Right cardiac atrium (tissue), 5 donors: ENCODE results near the gene ZNF366. TPM values are rescaled to one million over a fixed set of nuclear protein-coding genes. Genes with fewer than 3 reads are reported as not detected.

Experiments used
- ATAC-seq, 2 donors: fragments of 200-7000 bp; cut with Tn5 transposase; one replicate each; pipeline versions ENCODE4 v1.8.0 to v1.9.1; 2020; ENCODE audit warnings: moderate library complexity in 2 of 2, mild to moderate bottlenecking in 1 of 2
- DNase-seq, 3 donors: peaks; one replicate each; pipeline ENCODE4 v3.0.0-alpha.2; 2020
- H3K27ac ChIP-seq: one replicate; pipeline ENCODE4 v1.5.1; 2013; ENCODE audit warnings: mild to moderate bottlenecking, low read length, control low read depth, moderate library complexity
- H3K27me3 ChIP-seq: one replicate; pipeline ENCODE4 v1.6.1; 2013; ENCODE audit not compliant: control insufficient read depth, insufficient read depth
- H3K4me1 ChIP-seq: one replicate; pipeline ENCODE4 v1.6.1; 2013; ENCODE audit warnings: low read length; ENCODE audit not compliant: control insufficient read depth, insufficient read depth
- H3K4me3 ChIP-seq: one replicate; pipeline ENCODE4 v1.5.1; 2013; ENCODE audit warnings: low read length, control low read depth
- H3K9me3 ChIP-seq: one replicate; pipeline ENCODE4 v1.6.1; 2013; ENCODE audit warnings: low read length; ENCODE audit not compliant: control insufficient read depth
- whole genome bisulfite sequencing: extraction: QIAGEN DNeasy Blood & Tissue Kit; methylation state at CpG from one replicate; pipeline ENCODE4 v1.1.7; 2013; 5-methylcytosine and 5-hydroxymethylcytosine counted together
- intact Hi-C, 4 donors: fragments of 100-400 bp; cut with DNase I; formaldehyde crosslinking; loops; one replicate each; pipeline versions ENCODE4 v1.11.0 to v1.14.0; 2022 to 2023
- polyA plus RNA-seq: library from polyadenylated mRNA; stranded (reverse); fragments of 200-250 nt; gene quantifications from one replicate; pipeline ENCODE4 v1.2.3, GENCODE V29; 2013
- total RNA-seq, 4 donors: library from RNA; stranded (reverse); fragmentation: NEBNext Ultra II Directional; extraction: Animal tissue kit (Norgen Biotek cat#: 25700); gene quantifications; one replicate each; pipeline ENCODE4 v1.2.1, GENCODE V29; 2021
- donor health status: healthy with polysubstance abuse.
- donor health status: DM: no; HTN: yes; CAD: no.
- donor health status: DM: no; HTN: no; CAD: no.
- donor health status: DM: no; HTN: yes; CAD: no; lungs with severe emphysema.
- donor health status: DM: yes; HTN: yes; CAD: no.

Gene ZNF366
- total and polyA plus RNA-seq, 5 donors = 2.5 to 8.1 (median 5.4) TPM

DNA sequence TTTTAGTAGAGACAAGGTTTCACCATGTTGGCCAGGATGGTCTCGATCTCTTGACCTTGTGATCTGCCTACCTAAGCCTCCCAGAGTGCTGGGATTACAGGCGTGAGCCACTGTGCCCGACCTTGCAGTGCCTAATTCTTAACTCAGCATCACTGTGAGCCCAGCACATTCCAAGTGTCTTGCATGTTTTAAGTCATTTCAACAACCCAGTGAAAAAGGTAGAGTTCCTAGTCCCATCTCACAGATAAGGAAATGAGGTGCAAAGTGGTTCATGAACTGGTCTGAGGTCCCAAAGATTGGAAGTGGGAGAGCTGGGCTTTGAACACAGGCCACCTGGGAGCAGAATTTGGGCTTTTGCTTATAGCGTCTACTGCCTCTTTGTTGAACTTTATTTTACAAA, 68.0 kb downstream of the ZNF366 start:
- ATAC-seq = no peak
- Histone ChIP-seq H3K4me3 (no peak overlapping the region), H3K4me1 (no peaks in the 10 kb centered on the region), H3K9me3 (no peaks in the 10 kb centered on the region), H3K27ac (no peak overlapping the region), H3K27me3 (no peaks in the 10 kb centered on the region)
- intact Hi-C loops = no loop called here
- DNase-seq = no peak
- 89% methylated on average over 4 of the region's 4 CpGs for WGBS

GRCh38 chr5:72438141-72438540, 69.1 kb downstream of the ZNF366 start:
- DNase-seq (no peak), ATAC-seq (no peak)
- H3K4me3 ChIP-seq = no peak overlapping the region
- H3K4me1 ChIP-seq = peaks cover 4% of the 10 kb centered on the region
- intact Hi-C loops = no loop called here
- H3K9me3 ChIP-seq = no peaks in the 10 kb centered on the region
- H3K27ac ChIP-seq = no peak overlapping the region
- WGBS = 98% methylated on average over 3 of the region's 3 CpGs
- no peaks in the 10 kb centered on the region for H3K27me3 ChIP-seq

GRCh38 chr5:72436796-72437471, 70.3 kb downstream of the ZNF366 start:
- no peak overlapping the region for H3K27ac ChIP-seq
- DNase-seq (no peak), ATAC-seq (no peak)
- intact Hi-C loops = no loop called here
- no peak overlapping the region for H3K4me3 ChIP-seq
- no peaks in the 10 kb centered on the region for H3K9me3 ChIP-seq
- 86% methylated on average over 3 of the region's 3 CpGs for WGBS
- peaks cover 8% of the 10 kb centered on the region for H3K4me1 ChIP-seq
- no peaks in the 10 kb centered on the region for H3K27me3 ChIP-seq

- Histone ChIP-seq H3K27me3 (no peaks in the 10 kb centered on the region), H3K4me1 (peaks cover 8% of the 10 kb centered on the region), H3K9me3 (no peaks in the 10 kb centered on the region), H3K27ac (peak overlapping the region; percentile 81), H3K4me3 (no peak overlapping the region)
- peak in 1 of 3 donors; percentile 58 for DNase-seq
- 31% methylated on average over 3 of the region's 3 CpGs for WGBS
- peak; percentile 87 to 88 for ATAC-seq
- intact Hi-C loops = no loop called here
Observed at GRCh38 chr5:72434781-72435437, 72.3 kb downstream of the ZNF366 start.

GRCh38 chr5:72434056-72434780, 73.0 kb downstream of the ZNF366 start:
- ATAC-seq = peak; percentile 79 to 90
- WGBS = 41% methylated on average over 5 of the region's 5 CpGs
- no peaks in the 10 kb centered on the region for H3K9me3 ChIP-seq
- H3K4me3 ChIP-seq = no peak overlapping the region
- H3K27me3 ChIP-seq = no peaks in the 10 kb centered on the region
- peaks cover 8% of the 10 kb centered on the region for H3K4me1 ChIP-seq
- H3K27ac ChIP-seq = peak overlapping the region; percentile 96
- intact Hi-C loops = no loop called here
- peak in 1 of 3 donors; percentile 70 for DNase-seq

GRCh38 chr5:72433522-72433921, 73.7 kb downstream of the ZNF366 start:
- Histone ChIP-seq H3K27ac (no peak overlapping the region), H3K4me1 (peaks cover 8% of the 10 kb centered on the region), H3K4me3 (no peak overlapping the region), H3K9me3 (no peaks in the 10 kb centered on the region), H3K27me3 (no peaks in the 10 kb centered on the region)
- intact Hi-C loops = no loop called here
- WGBS = 44% methylated on average over 1 of the region's 1 CpG
- DNase-seq (no peak), ATAC-seq (peak; percentile 15 to 17)

GRCh38 chr5:72428669-72429068, 78.5 kb downstream of the ZNF366 start:
- intact Hi-C loops = no loop called here
- ATAC-seq = no peak

DNA sequence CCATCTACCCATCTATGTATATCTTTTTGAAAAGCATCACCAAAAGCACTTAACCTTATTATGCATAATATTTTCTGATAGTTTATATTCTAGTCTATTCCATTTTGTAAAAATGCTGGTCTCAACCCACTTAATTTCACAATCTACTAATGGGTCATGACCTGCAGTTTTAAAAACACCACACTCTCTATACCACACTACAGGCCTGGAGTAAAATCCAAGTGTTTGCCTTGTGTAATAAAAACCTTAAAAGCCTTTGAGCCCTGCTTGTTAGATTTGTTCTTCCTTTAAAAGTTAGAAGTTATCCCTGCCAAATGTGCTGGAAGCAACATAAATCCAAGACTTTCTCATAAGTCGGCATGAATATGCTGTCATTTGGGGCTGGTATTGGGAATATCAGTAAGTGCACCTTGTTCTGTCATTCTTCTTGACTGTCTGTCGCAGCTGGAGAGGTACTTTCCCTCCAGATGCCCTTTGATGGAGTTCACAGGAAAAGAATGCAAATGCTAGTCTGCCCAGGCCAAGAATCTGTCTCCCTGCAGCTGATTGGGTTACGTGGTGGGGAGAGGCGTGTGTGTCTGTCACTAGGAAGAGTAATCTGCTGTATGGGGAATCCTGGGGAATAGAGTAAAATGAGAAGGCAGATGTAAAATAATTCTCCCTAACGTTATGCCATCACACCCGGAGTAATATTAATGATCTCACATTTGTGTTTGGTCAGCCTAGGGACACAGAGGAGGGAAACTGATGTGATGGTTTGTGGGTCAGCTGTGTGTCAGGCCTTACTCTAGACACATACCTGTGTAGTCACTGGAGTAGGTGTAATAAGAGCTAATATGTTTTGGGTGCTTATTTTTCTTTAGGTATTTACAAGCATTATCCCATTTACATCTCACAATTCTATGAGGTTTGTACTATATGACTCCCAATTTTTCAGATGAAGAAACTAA, 79.4 kb downstream of the ZNF366 start:
- no peak overlapping the region for H3K4me3 ChIP-seq
- H3K27ac ChIP-seq = peak overlapping the region; percentile 85
- H3K9me3 ChIP-seq = no peaks in the 10 kb centered on the region
- no peaks in the 10 kb centered on the region for H3K27me3 ChIP-seq
- ATAC-seq (peak; percentile 88 to 95), DNase-seq (peak in 2 of 3 donors; percentile 47 to 53)
- 28% methylated on average over 6 of the region's 6 CpGs for WGBS
- H3K4me1 ChIP-seq = peaks cover 8% of the 10 kb centered on the region
- intact Hi-C loops = no loop called here

More at GRCh38 chr5:72428669-72429068, 78.5 kb downstream of the ZNF366 start:
- Histone ChIP-seq H3K27ac (no peak overlapping the region), H3K27me3 (no peaks in the 10 kb centered on the region), H3K4me1 (peaks cover 8% of the 10 kb centered on the region), H3K9me3 (no peaks in the 10 kb centered on the region), H3K4me3 (no peak overlapping the region)
- DNase-seq = no peak
- 67% methylated on average over 1 of the region's 1 CpG for WGBS

- no peak for ATAC-seq
- WGBS = 46% methylated on average over 2 of the region's 2 CpGs
- no peak for DNase-seq
- H3K27me3 ChIP-seq = no peaks in the 10 kb centered on the region
- intact Hi-C loops = no loop called here
- H3K9me3 ChIP-seq = no peaks in the 10 kb centered on the region
- H3K4me3 ChIP-seq = no peak overlapping the region
- peaks cover 4% of the 10 kb centered on the region for H3K4me1 ChIP-seq
- no peak overlapping the region for H3K27ac ChIP-seq
Observed at GRCh38 chr5:72427016-72427415, 80.2 kb downstream of the ZNF366 start.

GRCh38 chr5:72426019-72426418, 81.2 kb downstream of the ZNF366 start:
- no peak for DNase-seq
- intact Hi-C loops = no loop called here
- Histone ChIP-seq H3K4me1 (peaks cover 4% of the 10 kb centered on the region), H3K27me3 (no peaks in the 10 kb centered on the region), H3K27ac (no peak overlapping the region), H3K4me3 (no peak overlapping the region), H3K9me3 (no peaks in the 10 kb centered on the region)
- ATAC-seq = no peak
